CD4-positive, alpha-beta T cell treated with Interleukin-17A for 1 hour (primary cell): ENCODE data around the gene XKR3.
"Not testable (repeated sequence)": the region's sequence is repeated elsewhere in the genome, so short reads cannot be mapped to it uniquely, and the experiment has no call there.

ENCODE experiments used
- DNase-seq: peaks from one replicate; pipeline ENCODE4 v3.0.0-alpha.2; 2020

XKR3 gene

DNA sequence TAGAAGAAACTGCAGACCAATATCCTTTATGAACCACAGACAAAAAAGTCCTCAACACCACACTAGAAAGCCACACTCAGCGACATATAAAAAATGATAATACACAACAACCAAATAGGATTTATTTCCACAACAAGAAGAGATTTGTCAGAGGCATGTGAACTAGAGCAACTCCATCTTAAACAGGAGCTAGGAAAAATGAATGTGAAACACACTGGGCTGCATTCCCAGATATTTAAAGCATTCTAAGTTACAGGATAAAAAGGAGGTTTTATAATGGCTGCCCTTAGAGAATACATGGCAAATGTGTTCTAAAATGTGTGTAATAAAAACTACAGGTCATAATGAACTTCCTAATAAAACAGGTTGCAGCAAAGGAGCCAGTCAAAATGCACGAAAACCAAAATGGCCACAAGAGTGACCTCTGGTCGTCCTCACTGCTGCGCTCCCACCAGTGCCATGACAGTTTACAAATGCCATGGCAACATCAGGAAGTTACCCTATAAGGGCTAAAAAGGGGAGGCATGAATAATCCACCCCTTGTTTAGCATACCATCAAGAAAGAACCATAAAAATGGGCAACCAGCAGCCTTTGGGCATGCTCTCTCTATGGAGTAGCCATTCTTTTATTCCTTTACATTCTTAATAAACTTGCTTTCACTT, 21.8 kb downstream of the XKR3 start:
- DNase-seq: no peak

DNA sequence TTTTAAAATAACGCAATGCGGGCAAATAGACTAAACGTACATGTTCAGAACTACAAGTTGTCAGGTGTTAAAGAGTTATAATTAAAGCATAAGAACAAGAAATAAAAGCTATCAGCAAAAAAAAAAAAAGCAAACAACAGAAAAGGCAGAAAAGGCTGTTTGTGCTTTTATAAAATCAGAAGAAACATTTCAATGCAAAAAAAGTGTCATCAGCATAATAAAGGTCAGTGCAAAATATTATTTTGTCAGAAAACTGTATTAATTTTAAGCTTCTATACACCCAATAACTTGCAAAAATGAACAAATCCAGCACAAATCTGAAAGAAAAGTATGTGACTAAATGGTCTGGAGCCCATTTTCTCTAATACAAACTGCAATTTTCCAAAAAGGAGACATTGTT, 23.6 kb downstream of the XKR3 start:
- no peak for DNase-seq

DNA sequence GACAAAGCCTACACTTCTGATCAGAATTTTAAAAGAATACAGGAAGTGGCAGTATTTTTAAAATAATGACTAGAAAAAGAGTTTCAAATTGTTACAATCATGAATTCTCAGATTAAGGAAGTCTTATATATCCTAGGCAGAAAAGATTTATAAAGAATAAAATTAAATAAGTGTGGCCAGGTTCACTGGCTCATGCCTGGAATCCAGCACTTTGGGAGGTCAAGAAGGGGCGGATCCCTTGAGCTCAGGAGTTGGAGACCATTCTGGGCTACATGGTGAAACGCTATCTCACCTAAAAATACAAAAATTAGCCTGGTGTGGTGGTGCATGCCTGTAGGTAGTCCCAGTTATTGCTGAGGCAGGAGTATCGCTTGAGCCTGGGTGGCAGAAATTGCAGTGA, 24.1 kb downstream of the XKR3 start:
- DNase-seq: no peak

DNA sequence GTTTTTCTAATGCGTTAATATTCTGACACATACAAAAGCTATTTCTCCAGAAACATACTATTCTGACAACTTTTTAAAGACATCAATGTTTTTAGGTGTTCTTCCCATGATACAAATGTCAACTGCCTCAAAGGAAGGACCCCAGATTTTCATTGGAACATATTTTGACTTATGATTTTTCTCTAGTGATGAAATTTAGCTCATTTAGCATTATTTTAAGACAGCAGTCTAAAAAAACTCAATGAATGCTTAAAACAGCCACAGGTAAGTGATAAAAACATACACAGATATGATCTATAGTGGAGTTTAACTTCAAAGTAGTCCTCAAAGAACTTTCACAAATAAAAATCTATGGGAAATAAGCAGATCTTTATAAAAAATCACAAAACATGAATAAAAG, 24.9 kb downstream of the XKR3 start:
- no peak for DNase-seq

GRCh38 chr22:16795504-16795903, 29.7 kb downstream of the XKR3 start:
- not testable (repeated sequence) for DNase-seq

- no peak for DNase-seq
These were observed 31.4 kb downstream of the XKR3 start for GRCh38 chr22:16793831-16794230.

DNA sequence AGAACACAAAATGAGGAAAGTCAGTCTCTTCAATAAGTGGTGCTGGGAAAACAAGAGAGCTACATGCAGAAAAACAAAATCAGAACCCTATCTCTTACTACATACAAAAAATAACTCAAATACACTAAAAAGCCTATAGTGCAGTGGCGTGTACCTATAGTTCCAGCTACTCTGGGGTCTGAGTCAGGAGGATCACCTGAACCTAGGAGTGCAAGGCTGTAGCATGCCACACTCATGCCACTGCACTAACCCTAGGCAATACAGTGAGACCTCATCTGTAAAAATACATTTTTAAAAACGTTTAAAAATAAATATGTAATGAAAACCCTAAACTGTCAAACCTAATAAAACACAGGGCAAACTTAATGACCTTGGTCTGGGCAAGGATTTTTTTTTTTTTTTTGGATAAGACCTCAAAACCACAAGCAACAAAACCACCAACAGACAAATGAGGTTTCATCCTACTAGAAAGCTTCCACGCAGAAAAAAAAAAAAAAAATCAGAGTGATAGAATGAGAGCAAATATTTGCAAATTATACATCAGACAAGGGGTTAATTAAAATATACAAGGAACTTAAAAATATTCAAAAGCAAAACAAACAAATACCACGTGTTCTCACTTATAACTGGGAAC, 35.2 kb downstream of the XKR3 start:
- DNase-seq: no peak

DNA sequence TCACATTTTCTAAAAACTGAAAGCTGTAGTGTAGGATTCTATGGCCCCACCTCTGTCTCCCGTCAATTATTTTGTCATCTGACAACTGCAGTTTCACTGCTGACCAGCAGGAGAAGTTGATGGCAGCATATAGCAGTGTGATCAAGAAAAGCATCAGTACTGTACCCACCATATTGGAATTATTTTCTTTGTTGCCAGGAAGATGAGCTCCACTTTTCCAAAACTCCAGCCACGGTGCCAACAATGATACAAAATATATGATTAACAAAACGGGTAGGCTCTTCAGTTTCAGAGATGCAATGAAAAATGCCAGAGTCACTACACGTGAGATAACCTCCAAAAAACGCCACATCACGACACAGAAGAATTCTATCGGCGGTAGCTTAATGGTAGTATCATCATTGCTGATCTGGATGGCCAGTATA, 41.3 kb downstream of the XKR3 start:
- no peak for DNase-seq

- DNase-seq: no peak
These were observed 41.8 kb downstream of the XKR3 start for GRCh38 chr22:16783453-16783852.

- DNase-seq: no peak
These were observed 43.4 kb downstream of the XKR3 start for GRCh38 chr22:16781764-16782329.

GRCh38 chr22:16781074-16781763, 44.0 kb downstream of the XKR3 start:
- DNase-seq: no peak

GRCh38 chr22:16777284-16777924, 47.8 kb downstream of the XKR3 start:
- no peak for DNase-seq

DNA sequence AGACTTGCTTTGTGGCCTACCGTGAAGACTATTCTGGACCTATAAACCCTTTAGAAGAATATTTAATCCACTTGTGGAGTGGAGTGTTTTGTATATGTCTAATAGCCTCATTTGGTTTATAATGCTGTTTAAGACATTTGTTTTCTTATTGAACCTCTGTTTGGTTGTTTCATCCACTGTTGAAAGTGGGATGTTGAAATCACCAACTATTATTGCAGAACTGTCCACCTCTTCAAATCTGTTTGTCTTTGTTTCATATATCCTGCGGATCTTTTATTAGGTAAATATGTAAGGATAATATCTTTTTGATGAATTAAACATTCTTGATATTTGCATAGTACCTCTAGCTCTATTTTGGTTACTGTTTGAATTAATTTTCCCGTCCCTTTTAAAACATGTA, 49.1 kb downstream of the XKR3 start:
- no peak for DNase-seq

GRCh38 chr22:16774911-16775500, 50.2 kb downstream of the XKR3 start:
- DNase-seq: no peak

- DNase-seq: not testable (repeated sequence)
These were observed 53.6 kb downstream of the XKR3 start for GRCh38 chr22:16771569-16771968.

DNA sequence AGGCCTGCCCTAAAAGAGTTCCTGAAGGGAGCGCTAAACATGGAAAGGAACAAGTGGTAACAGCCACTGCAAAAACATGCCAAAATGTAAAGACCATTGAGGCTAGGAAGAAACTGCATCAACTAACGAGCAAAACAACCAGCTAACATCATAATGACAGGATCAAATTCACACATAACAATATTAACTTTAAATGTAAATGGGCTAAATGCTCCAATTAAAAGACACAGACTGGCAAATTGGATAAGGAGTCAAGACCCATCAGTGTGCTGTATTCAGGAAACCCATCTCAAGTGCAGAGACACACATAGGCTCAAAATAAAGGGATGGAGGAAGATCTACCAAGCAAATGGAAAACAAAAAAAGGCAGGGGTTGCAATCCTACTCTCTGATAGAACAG, 57.3 kb downstream of the XKR3 start:
- DNase-seq: not testable (repeated sequence)

DNA sequence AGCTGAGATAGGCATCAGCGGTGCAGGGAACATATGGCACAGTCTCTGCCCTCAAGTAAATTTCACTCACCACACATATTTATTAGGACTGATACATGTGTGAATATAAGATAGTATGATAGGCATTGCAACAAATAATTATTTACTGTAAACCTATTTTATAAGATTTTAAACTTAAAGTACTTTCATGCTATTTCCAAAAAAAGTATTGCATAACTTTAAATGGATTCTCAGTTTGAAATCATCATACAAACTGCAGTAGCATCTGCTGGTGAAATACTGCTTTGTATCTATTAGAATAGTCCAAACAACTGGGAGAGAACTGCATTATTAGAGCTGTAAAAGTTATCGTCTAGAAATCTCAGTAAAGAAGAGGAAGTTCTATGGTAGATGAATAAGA, 63.0 kb downstream of the XKR3 start:
- not testable (repeated sequence) for DNase-seq

GRCh38 chr22:16760416-16760815, 64.8 kb downstream of the XKR3 start:
- not testable (repeated sequence) for DNase-seq

GRCh38 chr22:16749282-16749681, 75.9 kb downstream of the XKR3 start:
- not testable (repeated sequence) for DNase-seq

DNA sequence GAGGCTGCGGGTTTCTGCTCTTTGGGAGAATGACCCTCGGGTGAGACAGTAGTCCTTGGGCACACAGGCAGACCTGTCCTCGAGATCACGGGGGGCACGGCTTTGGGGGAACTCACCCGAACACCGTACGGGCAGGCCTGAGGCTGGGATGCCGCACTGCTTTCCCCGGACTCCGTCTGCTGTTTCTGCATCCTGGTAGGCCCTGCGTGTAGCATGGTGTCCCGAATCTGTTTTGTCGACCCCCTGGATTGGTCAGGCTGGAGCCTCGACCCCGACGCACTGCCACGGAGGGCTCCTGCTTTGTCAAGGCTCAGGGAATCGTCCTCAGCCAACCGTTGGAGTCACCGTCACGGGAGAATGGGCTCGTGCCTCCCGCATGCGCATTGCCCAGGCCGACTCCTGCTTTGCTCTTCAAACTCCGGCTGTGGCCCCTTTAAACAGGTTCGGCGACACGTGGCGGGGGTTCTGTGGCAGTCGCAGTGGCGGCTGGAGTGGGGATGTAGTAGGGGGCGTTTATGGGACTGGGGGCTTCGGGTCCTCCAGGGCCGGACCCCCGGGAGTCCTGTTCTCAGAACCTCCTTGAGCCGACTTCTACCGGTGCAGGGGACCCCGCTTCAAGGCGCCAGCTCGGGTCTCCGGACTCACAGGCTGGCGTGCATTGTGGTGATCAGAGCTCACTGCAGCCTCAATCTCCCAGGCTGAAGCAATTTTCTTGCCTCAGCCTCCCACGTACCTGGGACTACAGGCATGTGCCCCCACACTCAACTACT, 76.9 kb downstream of the XKR3 start:
- not testable (repeated sequence) for DNase-seq

DNA sequence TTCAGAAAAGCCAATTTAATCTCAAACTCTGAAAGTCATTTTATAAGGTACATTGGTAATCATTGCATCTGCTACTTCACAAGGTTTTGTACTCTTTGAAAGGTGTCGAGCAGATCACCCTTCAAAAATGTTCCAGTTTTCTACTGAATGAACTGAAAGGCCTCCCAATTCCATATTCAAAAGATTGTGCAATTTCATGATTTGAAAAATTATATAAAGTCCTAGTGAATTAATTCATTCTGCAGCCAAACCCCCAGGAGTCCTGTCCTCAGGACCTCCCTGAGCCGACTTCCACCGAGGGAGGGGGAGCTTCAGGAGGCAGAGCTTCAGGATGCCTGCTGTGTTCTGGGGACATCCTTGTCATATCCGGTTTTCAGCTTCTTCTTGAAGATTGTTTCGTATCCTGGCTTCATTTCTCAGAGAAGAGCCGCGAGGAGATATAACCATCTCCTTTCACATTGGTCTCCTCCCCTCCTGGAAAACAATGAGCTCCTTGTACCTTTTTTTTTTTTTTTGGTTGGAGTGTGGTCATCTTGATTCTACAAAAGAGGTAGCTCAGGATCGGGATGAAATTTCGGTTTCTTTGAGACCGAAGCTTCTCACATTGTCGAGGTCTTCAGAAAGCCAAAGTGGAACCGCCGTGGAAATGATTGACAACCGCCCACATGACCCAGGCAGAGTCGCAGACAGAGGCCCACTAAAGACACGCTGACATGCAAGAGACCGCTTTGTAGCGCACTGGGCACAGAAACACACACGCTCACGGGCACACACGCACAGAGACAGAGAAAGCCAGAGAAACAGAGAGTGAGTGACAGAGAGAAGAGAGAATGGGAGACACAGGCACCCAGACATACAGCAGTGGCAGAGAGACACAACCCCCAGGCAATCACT, 77.7 kb downstream of the XKR3 start:
- not testable (repeated sequence) for DNase-seq
